Measurements from ENCODE around the gene ZNF674.
A peak's percentile ranks its signal among the peaks of the same experiment; 100 is the strongest.

Gene ZNF674

GRCh38 chrX:46567388-46567787 lies 22.2 kb upstream of the ZNF674 start:
- no peak for TF ChIP-seq CTCF (IDR thresholded peaks at IDR 0.05)

DNA sequence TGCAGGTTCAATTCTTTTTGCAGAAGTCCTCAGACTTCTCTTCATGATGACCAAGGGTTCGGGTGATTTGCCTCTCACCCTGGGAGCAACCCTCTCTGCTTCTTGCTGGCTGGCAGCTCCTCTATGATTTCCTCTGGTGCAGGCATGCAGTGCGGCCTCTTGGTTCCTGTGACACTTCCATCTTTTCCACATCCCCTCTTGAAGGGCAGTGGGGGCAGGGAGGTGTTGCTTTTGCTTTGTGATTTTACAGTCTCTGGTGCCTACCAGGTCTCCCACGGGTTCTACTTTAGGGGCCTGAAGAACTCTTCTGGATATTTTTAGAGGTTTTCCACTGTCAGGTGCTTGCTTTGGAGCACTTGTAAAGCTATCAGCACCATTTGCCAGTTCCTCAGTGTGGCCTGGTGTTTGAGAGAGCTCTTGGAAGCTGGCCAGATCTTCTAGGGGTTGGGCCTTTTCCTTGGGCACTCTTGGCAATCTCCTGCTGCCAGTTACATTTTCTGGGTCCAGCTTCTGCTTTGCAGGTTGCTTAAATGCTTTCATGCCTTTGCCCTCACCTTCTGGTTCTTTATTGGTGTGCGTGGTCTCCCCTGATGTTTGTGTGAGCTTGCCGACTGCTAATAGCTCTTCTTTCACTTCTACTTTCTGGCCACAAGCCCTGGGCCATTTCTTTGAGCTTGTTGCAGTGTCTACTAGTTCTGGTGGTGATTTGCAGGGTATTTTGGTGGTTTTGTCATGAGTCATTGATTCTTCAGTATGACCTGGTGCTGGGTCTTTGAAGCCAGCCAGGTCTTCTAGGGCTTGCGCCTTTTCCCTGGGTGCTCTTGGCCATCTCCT lies 16.8 kb upstream of the ZNF674 start:
- H3K4me1 ChIP-seq (ENCODE audit: control insufficient read depth in 1 of 2, insufficient read depth in 1 of 2, low read depth in 1 of 2, low read length in 1 of 2) = peaks cover 8 to 11% of the 10 kb centered on the region in 2 experiments
- H3K4me3 ChIP-seq (ENCODE audit: low read depth in 1 of 2, low read length in 1 of 2) = no peak overlapping the region
- H3K27me3 ChIP-seq = no peaks in the 10 kb centered on the region
- peak overlapping the region; percentile 52 for H3K27ac ChIP-seq
- no peak for TF ChIP-seq CTCF (IDR thresholded peaks at IDR 0.05)
- H3K9me3 ChIP-seq = no peaks in the 10 kb centered on the region
- H3K36me3 ChIP-seq = no peaks in the 10 kb centered on the region

More at GRCh38 chrX:46567388-46567787, 22.2 kb upstream of the ZNF674 start:
- no peaks in the 10 kb centered on the region for H3K36me3 ChIP-seq
- H3K4me1 ChIP-seq (ENCODE audit: control insufficient read depth in 1 of 2, insufficient read depth in 1 of 2, low read depth in 1 of 2, low read length in 1 of 2) = peaks cover 1 to 3% of the 10 kb centered on the region in 2 experiments
- H3K4me3 ChIP-seq (ENCODE audit: low read depth in 1 of 2, low read length in 1 of 2) = no peak overlapping the region
- no peaks in the 10 kb centered on the region for H3K27me3 ChIP-seq
- no peaks in the 10 kb centered on the region for H3K9me3 ChIP-seq
- no peak overlapping the region for H3K27ac ChIP-seq

- no peak overlapping the region for H3K4me3 ChIP-seq (ENCODE audit: low read depth in 1 of 2, low read length in 1 of 2)
- peaks cover 8 to 11% of the 10 kb centered on the region in 2 experiments for H3K4me1 ChIP-seq (ENCODE audit: control insufficient read depth in 1 of 2, insufficient read depth in 1 of 2, low read depth in 1 of 2, low read length in 1 of 2)
- H3K27me3 ChIP-seq = no peaks in the 10 kb centered on the region
- no peaks in the 10 kb centered on the region for H3K9me3 ChIP-seq
- H3K36me3 ChIP-seq = no peaks in the 10 kb centered on the region
- H3K27ac ChIP-seq = no peak overlapping the region
- no peak for TF ChIP-seq CTCF (IDR thresholded peaks at IDR 0.05)
Measured at GRCh38 chrX:46559062-46559461, 13.8 kb upstream of the ZNF674 start.

- no peak overlapping the region for H3K27ac ChIP-seq
Measured at GRCh38 chrX:46554942-46555341, 9.7 kb upstream of the ZNF674 start.

DNA sequence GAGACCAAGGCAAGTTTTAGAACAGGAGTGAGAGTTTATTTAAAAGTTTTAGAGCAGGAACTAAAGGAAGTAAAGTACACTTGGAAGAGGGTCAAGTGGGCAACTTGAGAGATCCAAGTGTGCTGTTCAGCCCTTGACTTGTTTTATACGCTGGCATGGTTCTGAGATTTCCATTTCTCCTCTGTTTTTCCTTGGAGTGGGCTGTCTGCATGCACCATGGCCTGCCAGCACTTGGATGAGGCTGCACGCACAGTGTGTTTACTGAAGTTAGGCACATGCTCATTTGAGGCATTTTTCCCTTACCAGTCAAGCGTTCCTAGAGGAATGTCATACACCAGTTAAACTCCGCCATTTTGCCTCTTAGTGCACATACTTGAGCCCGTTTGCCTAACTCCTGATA lies 8.7 kb upstream of the ZNF674 start:
- no peak for TF ChIP-seq CTCF (IDR thresholded peaks at IDR 0.05)
- no peaks in the 10 kb centered on the region for H3K36me3 ChIP-seq
- no peaks in the 10 kb centered on the region for H3K4me1 ChIP-seq (ENCODE audit: control insufficient read depth in 1 of 2, insufficient read depth in 1 of 2, low read depth in 1 of 2, low read length in 1 of 2)
- no peaks in the 10 kb centered on the region for H3K27me3 ChIP-seq
- no peak overlapping the region for H3K27ac ChIP-seq
- no peaks in the 10 kb centered on the region for H3K9me3 ChIP-seq
- H3K4me3 ChIP-seq (ENCODE audit: low read depth in 1 of 2, low read length in 1 of 2) = no peak overlapping the region

More at GRCh38 chrX:46554942-46555341, 9.7 kb upstream of the ZNF674 start:
- Histone ChIP-seq H3K9me3 (no peaks in the 10 kb centered on the region), H3K27me3 (no peaks in the 10 kb centered on the region), H3K36me3 (no peaks in the 10 kb centered on the region), H3K4me3 (ENCODE audit: low read depth in 1 of 2, low read length in 1 of 2) (no peak overlapping the region), H3K4me1 (ENCODE audit: control insufficient read depth in 1 of 2, insufficient read depth in 1 of 2, low read depth in 1 of 2, low read length in 1 of 2) (no peaks in the 10 kb centered on the region)
- TF ChIP-seq CTCF (IDR thresholded peaks at IDR 0.05) = no peak
